ENCODE measurements around the gene SCRN1.

SCRN1 gene

DNA sequence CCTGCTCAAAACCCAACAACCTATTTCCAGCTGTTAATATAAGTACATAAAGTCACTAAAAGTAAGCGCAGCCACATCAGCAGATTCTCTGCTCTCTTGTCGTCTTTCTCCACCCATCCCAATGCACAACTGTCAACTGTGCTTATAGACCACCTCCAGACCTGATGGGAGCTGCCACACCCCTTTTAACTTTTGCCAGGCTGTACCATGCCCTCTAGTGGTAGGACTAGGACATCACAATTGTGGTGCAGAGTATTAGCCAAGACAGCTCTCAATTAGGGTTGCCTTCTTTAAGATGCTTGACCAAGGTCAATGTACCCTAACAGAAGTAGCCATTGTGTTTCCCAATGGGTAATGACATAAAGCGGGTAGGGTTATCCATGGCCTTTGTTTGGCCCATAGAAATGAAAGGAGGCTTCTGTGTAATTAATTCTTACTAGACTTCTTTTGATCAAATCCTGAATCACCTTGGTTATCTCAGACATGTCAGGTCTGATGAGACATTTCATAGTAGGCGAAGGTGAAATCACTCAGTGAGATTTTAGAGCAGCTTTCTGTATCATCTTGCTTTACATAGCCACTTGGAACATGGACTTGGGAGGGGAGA is 68.1 kb downstream of the SCRN1 start:
- CTCF ChIA-PET, result interaction anchor here (0.7 to 2.8 kb wide), 25 partner anchors 9 to 999 kb away, joined by 3 to 15 read pairs (median 4); no protein-coding TSS in a partner anchor
- no peak overlapping the region for H3K4me3 Mint-ChIP-seq
- H3K4me1 Mint-ChIP-seq, result no peaks in the 10 kb centered on the region
- no peaks in the 10 kb centered on the region for H3K36me3 Mint-ChIP-seq
- H3K27ac Mint-ChIP-seq, result no peak overlapping the region
- peak; percentile 48 for DNase-seq
- H3K9me3 Mint-ChIP-seq, result no peaks in the 10 kb centered on the region
- no peaks in the 10 kb centered on the region for H3K27me3 Mint-ChIP-seq

- CTCF ChIA-PET, result interaction anchor here (0.6 to 2.7 kb wide), 10 partner anchors 9 to 285 kb away, joined by 3 to 15 read pairs (median 6); no protein-coding TSS in a partner anchor
- no peak overlapping the region for H3K27ac Mint-ChIP-seq
- H3K36me3 Mint-ChIP-seq, result no peaks in the 10 kb centered on the region
- no peaks in the 10 kb centered on the region for H3K9me3 Mint-ChIP-seq
- H3K27me3 Mint-ChIP-seq, result peaks cover 4% of the 10 kb centered on the region
- DNase-seq, result no peak
- no peak overlapping the region for H3K4me3 Mint-ChIP-seq
- H3K4me1 Mint-ChIP-seq, result no peaks in the 10 kb centered on the region
Observed at GRCh38 chr7:29920491-29920890, 69.1 kb downstream of the SCRN1 start.

GRCh38 chr7:29919790-29920189 is 69.8 kb downstream of the SCRN1 start:
- no peaks in the 10 kb centered on the region for H3K4me1 Mint-ChIP-seq
- H3K4me3 Mint-ChIP-seq, result no peak overlapping the region
- CTCF ChIA-PET, result interaction anchor here (1.5 to 2.7 kb wide), 6 partner anchors 8 to 285 kb away, joined by 3 to 15 read pairs (median 7); no protein-coding TSS in a partner anchor
- H3K9me3 Mint-ChIP-seq, result no peaks in the 10 kb centered on the region
- no peak overlapping the region for H3K27ac Mint-ChIP-seq
- H3K36me3 Mint-ChIP-seq, result no peaks in the 10 kb centered on the region
- no peak for DNase-seq
- H3K27me3 Mint-ChIP-seq, result peaks cover 7% of the 10 kb centered on the region

DNA sequence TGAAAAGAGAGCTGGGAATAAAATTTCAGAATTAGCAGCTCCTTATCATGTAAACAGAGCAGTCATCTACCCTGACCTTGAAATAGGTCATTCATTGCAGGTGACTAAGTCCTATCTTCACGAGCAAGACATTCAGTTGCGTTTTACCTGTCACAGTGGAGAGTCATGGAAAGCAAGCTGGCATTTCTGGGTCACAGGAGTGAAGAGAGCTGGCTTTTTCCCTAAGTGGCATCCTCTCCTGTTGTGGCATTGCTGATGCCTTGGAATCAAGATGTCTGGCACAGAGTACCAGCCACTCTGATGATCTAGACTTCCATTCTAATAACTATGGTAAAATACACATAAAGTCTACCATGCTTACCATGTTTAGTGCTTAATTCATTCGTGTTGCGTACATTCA is 70.8 kb downstream of the SCRN1 start:
- Mint-ChIP-seq H3K4me1 (no peaks in the 10 kb centered on the region), H3K27ac (no peak overlapping the region), H3K27me3 (peaks cover 7% of the 10 kb centered on the region), H3K4me3 (no peak overlapping the region), H3K36me3 (no peaks in the 10 kb centered on the region), H3K9me3 (no peaks in the 10 kb centered on the region)
- no peak for DNase-seq
- CTCF ChIA-PET, result no interaction called here

DNA sequence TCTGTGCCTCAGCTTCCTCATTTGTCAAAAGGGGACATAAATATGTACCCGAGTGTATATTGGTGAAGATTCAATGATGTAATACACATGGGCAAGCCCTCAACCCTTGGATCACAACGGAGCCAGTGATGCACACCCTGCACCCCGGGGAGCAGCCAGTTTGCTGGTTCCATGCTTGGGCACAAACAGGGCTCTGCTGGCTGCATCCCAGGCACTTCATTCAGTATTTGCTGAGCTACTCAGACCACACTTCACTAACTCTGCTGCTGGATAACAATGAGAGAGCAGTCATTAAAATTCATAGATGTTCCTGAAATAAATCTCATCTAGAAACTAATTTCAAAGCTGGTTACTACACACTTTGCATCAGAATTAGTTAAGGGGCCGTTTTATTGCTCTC is 72.0 kb downstream of the SCRN1 start:
- Mint-ChIP-seq H3K27ac (no peak overlapping the region), H3K9me3 (no peaks in the 10 kb centered on the region), H3K4me1 (no peaks in the 10 kb centered on the region), H3K4me3 (no peak overlapping the region), H3K36me3 (no peaks in the 10 kb centered on the region), H3K27me3 (peaks cover 10% of the 10 kb centered on the region)
- CTCF ChIA-PET, result interaction anchor here (0.8 kb wide), 1 partner anchor 129 kb away, joined by 3 read pairs; no protein-coding TSS in a partner anchor
- DNase-seq, result no peak

DNA sequence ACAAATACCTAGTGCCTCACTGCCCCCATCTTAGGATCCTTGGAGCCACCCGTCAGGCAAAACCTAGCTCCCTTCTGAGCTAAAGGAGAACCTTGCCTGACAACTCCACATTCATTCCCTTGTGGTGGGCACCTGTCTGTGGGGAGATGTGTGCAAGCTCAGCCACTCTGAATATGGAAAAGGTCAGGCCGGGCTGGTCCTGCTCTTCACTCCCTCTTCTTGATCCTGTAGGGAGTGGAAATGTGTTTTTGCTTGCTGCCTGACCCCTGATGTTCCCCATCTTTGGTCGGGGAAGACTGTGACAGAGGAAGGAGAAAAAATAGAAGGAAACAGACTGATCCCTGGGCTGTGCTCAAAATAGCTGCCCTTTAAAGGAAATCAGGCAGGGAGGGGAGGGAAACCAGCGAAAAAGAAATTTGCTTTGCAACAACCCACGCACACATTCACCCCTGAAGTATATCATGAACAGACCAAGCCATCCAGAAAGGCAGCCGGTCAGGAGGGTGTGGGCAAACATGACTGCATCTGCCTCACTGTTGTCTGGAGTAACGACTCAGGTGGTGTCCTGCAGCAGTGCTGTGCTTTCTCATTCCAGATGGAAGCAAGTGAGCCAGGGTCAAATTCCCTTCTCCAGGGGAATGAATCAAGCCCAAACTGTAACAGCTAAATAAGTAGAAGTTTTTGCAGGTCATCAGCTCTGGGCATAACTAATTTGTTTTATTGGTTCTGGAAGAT is 74.0 kb downstream of the SCRN1 start:
- DNase-seq, result no peak
- CTCF ChIA-PET, result no interaction called here

DNA sequence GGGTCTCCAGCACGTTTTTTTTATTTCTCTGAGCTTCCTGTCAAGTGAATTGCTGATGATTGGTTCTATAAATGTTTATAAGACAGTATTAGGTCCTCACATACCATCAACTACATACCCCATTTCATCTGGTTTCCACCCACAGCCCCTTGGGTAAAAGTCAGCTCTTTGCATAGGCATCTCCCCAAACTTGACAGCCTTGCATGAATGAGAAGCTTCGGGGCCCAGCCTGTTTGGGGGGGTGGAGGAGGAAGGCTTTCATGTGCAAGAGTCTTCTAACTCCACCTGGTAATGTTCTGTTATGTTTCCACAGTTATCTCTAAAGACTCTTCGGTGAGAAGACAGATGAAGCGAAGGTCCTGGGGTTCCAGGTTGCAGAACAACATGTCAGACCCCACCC is 75.4 kb downstream of the SCRN1 start:
- DNase-seq, result no peak
- CTCF ChIA-PET, result no interaction called here
- H3K36me3 Mint-ChIP-seq, result no peaks in the 10 kb centered on the region
- no peak overlapping the region for H3K4me3 Mint-ChIP-seq
- H3K27ac Mint-ChIP-seq, result no peak overlapping the region
- peaks cover 14% of the 10 kb centered on the region for H3K27me3 Mint-ChIP-seq
- H3K9me3 Mint-ChIP-seq, result no peaks in the 10 kb centered on the region
- H3K4me1 Mint-ChIP-seq, result no peaks in the 10 kb centered on the region

More for the DNA sequence above, 74.0 kb downstream of the SCRN1 start:
- H3K27me3 Mint-ChIP-seq, result peaks cover 10% of the 10 kb centered on the region
- no peaks in the 10 kb centered on the region for H3K36me3 Mint-ChIP-seq
- no peaks in the 10 kb centered on the region for H3K9me3 Mint-ChIP-seq
- H3K27ac Mint-ChIP-seq, result no peak overlapping the region
- no peak overlapping the region for H3K4me3 Mint-ChIP-seq
- H3K4me1 Mint-ChIP-seq, result no peaks in the 10 kb centered on the region

DNA sequence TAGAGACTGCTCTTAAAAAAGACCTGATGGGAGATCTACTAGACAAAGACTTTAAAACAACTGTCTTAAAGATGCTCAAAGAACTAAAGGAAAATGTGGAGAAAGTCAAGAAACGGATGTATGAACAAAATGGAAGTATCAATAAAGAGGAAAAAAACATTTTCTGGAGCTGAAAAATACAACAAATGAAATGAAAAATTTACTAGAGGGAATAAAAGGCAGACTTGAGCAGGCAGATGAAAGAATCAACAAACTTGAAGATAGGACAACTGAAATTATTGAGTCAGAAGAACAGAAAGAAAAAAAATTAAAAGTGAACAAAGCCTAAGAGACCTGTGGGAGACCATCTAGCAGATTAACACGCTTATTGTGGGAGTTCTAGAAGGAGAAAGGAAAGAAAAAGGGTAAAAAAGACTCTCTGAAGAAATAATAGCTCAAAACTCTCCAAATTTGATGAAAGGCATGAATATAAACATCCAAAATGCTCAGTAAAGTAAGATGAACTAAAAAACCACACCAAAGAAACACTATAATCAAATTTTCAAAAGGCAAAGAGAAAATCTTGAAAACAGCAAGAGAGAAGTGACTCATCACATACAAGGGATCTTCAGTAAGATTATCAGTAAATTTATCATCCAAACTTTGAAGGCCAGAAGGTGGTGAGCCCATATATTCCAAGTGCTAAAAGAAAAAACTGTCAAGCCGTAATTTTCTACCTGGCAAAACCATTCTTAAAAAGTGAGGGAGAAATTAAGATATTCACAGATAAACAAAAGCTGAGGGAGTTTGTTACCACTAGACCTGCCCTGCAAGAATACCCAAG is 83.2 kb downstream of the SCRN1 start:
- peaks cover 2% of the 10 kb centered on the region for H3K36me3 Mint-ChIP-seq
- peaks cover 19% of the 10 kb centered on the region for H3K9me3 Mint-ChIP-seq
- H3K27ac Mint-ChIP-seq, result no peak overlapping the region
- DNase-seq, result no peak
- H3K27me3 Mint-ChIP-seq, result peaks cover 8% of the 10 kb centered on the region
- no peaks in the 10 kb centered on the region for H3K4me1 Mint-ChIP-seq
- no peak overlapping the region for H3K4me3 Mint-ChIP-seq
- CTCF ChIA-PET, result interaction anchor here (1.3 kb wide), 1 partner anchor 14 kb away, joined by 6 read pairs; no protein-coding TSS in a partner anchor

GRCh38 chr7:29900745-29901144 is 88.9 kb downstream of the SCRN1 start:
- H3K27ac Mint-ChIP-seq, result no peak overlapping the region
- no peaks in the 10 kb centered on the region for H3K36me3 Mint-ChIP-seq
- H3K4me1 Mint-ChIP-seq, result no peaks in the 10 kb centered on the region
- peaks cover 16% of the 10 kb centered on the region for H3K27me3 Mint-ChIP-seq
- DNase-seq, result no peak
- peaks cover 3% of the 10 kb centered on the region for H3K9me3 Mint-ChIP-seq
- CTCF ChIA-PET, result no interaction called here
- H3K4me3 Mint-ChIP-seq, result no peak overlapping the region

- Mint-ChIP-seq H3K36me3 (no peaks in the 10 kb centered on the region), H3K4me3 (no peak overlapping the region), H3K27me3 (peaks cover 12% of the 10 kb centered on the region), H3K9me3 (no peaks in the 10 kb centered on the region), H3K4me1 (no peaks in the 10 kb centered on the region), H3K27ac (no peak overlapping the region)
- CTCF ChIA-PET, result no interaction called here
- DNase-seq, result no peak
Observed at GRCh38 chr7:29898301-29898700, 91.3 kb downstream of the SCRN1 start.

DNA sequence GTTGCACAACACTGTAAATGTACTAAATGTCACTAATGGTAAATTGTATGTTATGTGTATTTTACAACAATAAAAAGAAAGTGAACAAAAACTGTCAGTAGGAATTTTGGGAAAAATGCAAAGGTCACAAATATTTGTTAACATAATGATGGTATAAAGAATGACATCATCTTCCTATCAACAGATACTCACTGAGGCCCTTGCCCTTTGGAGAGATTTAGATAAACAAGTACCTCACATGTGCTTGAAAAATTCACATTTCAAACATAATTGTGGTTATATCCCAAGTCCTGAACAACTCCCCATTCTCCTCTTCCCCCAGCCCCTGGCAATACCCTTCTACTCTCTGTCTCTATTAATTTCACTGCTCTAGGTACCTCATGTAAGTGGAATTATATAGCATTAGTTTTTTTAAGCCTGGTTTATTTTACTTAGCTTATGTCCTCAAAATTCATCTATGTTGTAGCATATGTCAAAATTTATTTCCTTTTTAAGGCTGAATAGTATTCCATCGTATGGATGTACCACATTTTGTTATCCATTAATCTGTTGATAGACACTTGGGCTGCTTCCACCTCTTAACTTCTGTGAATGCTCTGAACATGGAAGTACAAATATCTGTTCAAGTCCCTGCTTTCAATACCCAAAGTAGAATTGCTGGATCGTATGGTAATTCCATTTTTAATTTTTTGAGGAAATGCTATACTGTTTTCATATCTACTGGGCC is 92.8 kb downstream of the SCRN1 start:
- no peaks in the 10 kb centered on the region for H3K4me1 Mint-ChIP-seq
- no peaks in the 10 kb centered on the region for H3K9me3 Mint-ChIP-seq
- no peak overlapping the region for H3K4me3 Mint-ChIP-seq
- H3K27me3 Mint-ChIP-seq, result peaks cover 12% of the 10 kb centered on the region
- CTCF ChIA-PET, result no interaction called here
- no peak for DNase-seq
- H3K27ac Mint-ChIP-seq, result no peak overlapping the region
- H3K36me3 Mint-ChIP-seq, result no peaks in the 10 kb centered on the region

- H3K9me3 Mint-ChIP-seq, result no peaks in the 10 kb centered on the region
- no peak for DNase-seq
- CTCF ChIA-PET, result no interaction called here
- H3K27me3 Mint-ChIP-seq, result peaks cover 12% of the 10 kb centered on the region
- no peaks in the 10 kb centered on the region for H3K4me1 Mint-ChIP-seq
- H3K36me3 Mint-ChIP-seq, result no peaks in the 10 kb centered on the region
- no peak overlapping the region for H3K27ac Mint-ChIP-seq
- no peak overlapping the region for H3K4me3 Mint-ChIP-seq
Observed at GRCh38 chr7:29895559-29895958, 94.0 kb downstream of the SCRN1 start.

DNA sequence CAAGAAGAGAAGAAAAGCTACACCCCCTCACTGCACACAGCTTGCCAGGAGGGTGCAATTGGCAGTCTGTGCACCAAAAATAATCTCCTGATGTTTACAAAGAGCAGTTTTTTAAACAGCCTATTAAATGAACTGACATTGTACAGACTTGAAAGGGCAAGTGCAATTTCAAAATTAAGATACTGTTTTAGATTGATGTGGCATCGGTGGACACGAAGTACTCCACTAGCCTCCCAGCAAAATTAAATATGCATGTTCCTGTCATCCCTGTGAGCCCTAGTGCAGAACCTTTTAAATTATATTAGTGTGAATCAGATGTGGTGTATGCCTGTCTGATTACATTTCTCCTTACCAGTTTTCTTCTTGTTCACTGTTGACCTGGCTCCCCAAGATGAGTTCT is 95.3 kb downstream of the SCRN1 start:
- no peak for DNase-seq
- Mint-ChIP-seq H3K4me3 (no peak overlapping the region), H3K27ac (no peak overlapping the region), H3K9me3 (no peaks in the 10 kb centered on the region), H3K27me3 (peaks cover 12% of the 10 kb centered on the region), H3K4me1 (no peaks in the 10 kb centered on the region), H3K36me3 (no peaks in the 10 kb centered on the region)
- CTCF ChIA-PET, result no interaction called here

DNA sequence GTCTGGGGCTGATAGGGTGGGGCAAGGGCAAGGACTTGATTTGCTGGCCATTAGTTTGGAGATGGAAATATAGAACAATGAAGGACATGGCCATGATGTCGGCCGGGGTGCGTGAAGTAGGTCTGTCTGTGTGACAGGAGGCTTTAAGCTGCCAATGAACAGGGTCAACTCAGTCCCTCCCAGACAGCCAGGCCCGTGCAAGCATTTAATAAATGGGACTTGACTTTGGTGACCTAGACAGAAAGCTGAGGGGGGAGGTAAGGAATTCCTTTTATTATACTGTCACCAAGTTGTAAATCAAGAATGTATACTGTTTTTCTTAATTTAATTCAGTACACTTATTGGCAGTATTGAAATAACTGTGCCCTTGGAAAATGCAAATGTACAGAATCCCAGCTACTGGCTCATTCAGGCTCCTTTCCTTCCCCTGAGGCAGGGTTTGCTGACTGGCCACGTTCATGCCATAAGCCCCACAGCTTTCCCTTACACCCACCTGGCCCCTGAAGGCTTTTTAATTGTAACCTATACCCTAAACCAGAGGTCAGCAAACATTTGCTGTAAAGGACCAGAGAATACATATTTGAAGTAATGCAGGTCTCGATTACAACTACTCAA is 96.1 kb downstream of the SCRN1 start:
- no peaks in the 10 kb centered on the region for H3K36me3 Mint-ChIP-seq
- H3K27me3 Mint-ChIP-seq, result peaks cover 8% of the 10 kb centered on the region
- H3K9me3 Mint-ChIP-seq, result no peaks in the 10 kb centered on the region
- CTCF ChIA-PET, result no interaction called here
- no peaks in the 10 kb centered on the region for H3K4me1 Mint-ChIP-seq
- H3K4me3 Mint-ChIP-seq, result no peak overlapping the region
- H3K27ac Mint-ChIP-seq, result no peak overlapping the region
- DNase-seq, result no peak
